Keratinocyte (primary cell): Measurements from ENCODE around the gene RPL28. TPM values are rescaled to one million over a fixed set of nuclear protein-coding genes. Genes with fewer than 3 reads are reported as not detected.

Experiments used
- DNase-seq: peaks from one replicate; pipeline ENCODE4 v3.0.0-alpha.2; 2011; ENCODE audit warnings: low read depth, missing footprints, low spot score
- FAIRE-seq: peaks from 2 replicates; lab custom pipeline; 2011; peaks lifted over from hg19 to GRCh38; lab: Jason Lieb, UNC
- H2AFZ ChIP-seq: 2 replicates; pipeline ENCODE4 v1.6.0; 2012; ENCODE audit warnings: low read length, control low read depth, inconsistent platforms; ENCODE audit not compliant: control insufficient read depth
- H3K27ac ChIP-seq: 2 replicates; pipeline ENCODE4 v1.5.1; 2011; ENCODE audit warnings: low read length; ENCODE audit not compliant: control insufficient read depth, insufficient read depth
- H3K27me3 ChIP-seq: 3 replicates; pipeline ENCODE4 v1.6.0; 2011; ENCODE audit warnings: low read length; ENCODE audit not compliant: control insufficient read depth, insufficient read depth; ENCODE audit errors: extremely low read depth
- H3K36me3 ChIP-seq, 2 experiments: 2 replicates in 1 of 2; 3 replicates in 1 of 2; pipeline ENCODE4 v1.5.1; 2011; ENCODE audit warnings: low read length in 2 of 2, mild to moderate bottlenecking in 1 of 2; ENCODE audit not compliant: control insufficient read depth in 2 of 2, insufficient read depth in 2 of 2; ENCODE audit errors: extremely low read depth in 1 of 2
- H3K4me1 ChIP-seq: 3 replicates; pipeline ENCODE4 v1.5.1; 2011; ENCODE audit warnings: low read length; ENCODE audit not compliant: control insufficient read depth, insufficient read depth; ENCODE audit errors: extremely low read depth
- H3K4me2 ChIP-seq: 3 replicates; pipeline ENCODE4 v1.6.0; 2011; ENCODE audit warnings: low read depth, low read length; ENCODE audit not compliant: control insufficient read depth, insufficient read depth; ENCODE audit errors: extremely low read depth
- H3K4me3 ChIP-seq, 3 experiments: fragments of 200-600 bp in 1 of 3; sonication (generic) in 1 of 3; 2 replicates in 2 of 3; 3 replicates in 1 of 3; pipeline ENCODE4 v1.5.1; 2011 to 2016; ENCODE audit warnings: low read length in 3 of 3, mild to moderate bottlenecking in 3 of 3, control low read depth in 2 of 3, inconsistent platforms in 1 of 3, low read depth in 1 of 3, mixed read lengths in 1 of 3, mixed run types in 1 of 3, moderate library complexity in 1 of 3; ENCODE audit not compliant: control insufficient read depth in 2 of 3, insufficient read depth in 2 of 3; ENCODE audit errors: extremely low read depth in 1 of 3
- H3K79me2 ChIP-seq: 2 replicates; pipeline ENCODE4 v1.6.0; 2012; ENCODE audit warnings: low read length; ENCODE audit not compliant: control insufficient read depth, insufficient read depth
- H3K9ac ChIP-seq: 3 replicates; pipeline ENCODE4 v1.6.0; 2011; ENCODE audit warnings: low read length; ENCODE audit not compliant: control insufficient read depth, insufficient read depth; ENCODE audit errors: extremely low read depth
- H3K9me1 ChIP-seq: 3 replicates; pipeline ENCODE4 v1.6.0; 2011; ENCODE audit warnings: low read length; ENCODE audit not compliant: control insufficient read depth, insufficient read depth; ENCODE audit errors: extremely low read depth
- H3K9me3 ChIP-seq: 2 replicates; pipeline ENCODE4 v1.5.1; 2012; ENCODE audit warnings: low read depth, low read length; ENCODE audit not compliant: control insufficient read depth
- H4K20me1 ChIP-seq: 3 replicates; pipeline ENCODE4 v1.6.0; 2011; ENCODE audit warnings: low read length; ENCODE audit not compliant: control insufficient read depth, insufficient read depth; ENCODE audit errors: extremely low read depth
- CTCF ChIP-seq, 3 experiments: IDR thresholded peaks in 1 of 3; conservative IDR thresholded peaks in 1 of 3; optimal IDR thresholded peaks in 1 of 3; 2 replicates in 2 of 3; 3 replicates in 1 of 3; pipeline versions ENCODE3 to v1.5.1; 2011; ENCODE audit warnings: low read length in 3 of 3, mild to moderate bottlenecking in 3 of 3, moderate library complexity in 2 of 3, control low read depth in 1 of 3, inconsistent platforms in 1 of 3; ENCODE audit not compliant: insufficient read depth in 2 of 3; ENCODE audit errors: extremely low read depth in 1 of 3
- EZH2 ChIP-seq: IDR thresholded peaks from one replicate; pipeline ENCODE4 v1.6.1; 2012; ENCODE audit warnings: inconsistent platforms, mild to moderate bottlenecking, low read length, moderate library complexity
- dilution Hi-C: fragments of 300-500 bp; cut with MboI; formaldehyde crosslinking; loops from one replicate; pipeline ENCODE4 v1.7.0; 2020; ENCODE audit warnings: low sequenced_read_pairs; ENCODE audit not compliant: extremely low pct_ligation_motif_present
- polyA plus RNA-seq, 5 experiments: library from polyadenylated mRNA; depleted of rRNA in 3 of 5; stranded (reverse) in 3 of 5; stranded (forward) in 1 of 5; unstranded in 1 of 5; fragments of >200 nt; gene quantifications; 1 replicate in 1 of 5; 2 replicates in 3 of 5; 3 replicates in 1 of 5; pipeline versions ENCODE4 v1.2.1 to v1.2.3, GENCODE V29; 2011 to 2012; ENCODE audit warnings: missing spikeins in 2 of 5, low read depth in 1 of 5, low replicate concordance in 1 of 5

Gene RPL28
- polyA plus RNA-seq, 1 donor (not counting 4 experiments of a cell fraction or from before 2014, with no cell fraction given) = 282 TPM

GRCh38 chr19:55442372-55442961 is 56.7 kb downstream of the RPL28 start:
- H2AFZ ChIP-seq = no peak overlapping the region
- no peak overlapping the region for H3K4me3 ChIP-seq
- no peaks in the 10 kb centered on the region for H3K79me2 ChIP-seq
- TF ChIP-seq CTCF (optimal IDR thresholded peaks at IDR 0.05 in 1 of 3, IDR thresholded peaks at IDR 0.05 in 1 of 3, conservative IDR thresholded peaks at IDR 0.05 in 1 of 3; ENCODE audit: extremely low read depth in 1 of 3, insufficient read depth in 2 of 3, low read length in 3 of 3) (no peak), EZH2 (no peak)
- dilution Hi-C loops = no loop called here
- peaks cover 7% of the 10 kb centered on the region for H4K20me1 ChIP-seq
- H3K27ac ChIP-seq = no peak overlapping the region
- H3K9ac ChIP-seq = no peak overlapping the region
- no peaks in the 10 kb centered on the region for H3K36me3 ChIP-seq
- peaks cover 58% of the 10 kb centered on the region for H3K27me3 ChIP-seq
- no peak for FAIRE-seq
- no peak for DNase-seq
- H3K4me2 ChIP-seq = no peak overlapping the region
- peaks cover 19% of the 10 kb centered on the region for H3K4me1 ChIP-seq
- no peaks in the 10 kb centered on the region for H3K9me3 ChIP-seq
- no peaks in the 10 kb centered on the region for H3K9me1 ChIP-seq

- Histone ChIP-seq H4K20me1 (peaks cover 7% of the 10 kb centered on the region), H3K36me3 (no peaks in the 10 kb centered on the region), H3K4me3 (no peak within 1 kb of the TSS), H3K4me2 (no peak within 1 kb of the TSS), H3K9ac (no peak within 1 kb of the TSS), H3K79me2 (no peaks in the 10 kb centered on the region), H3K27me3 (peaks cover 58% of the 10 kb centered on the region), H3K27ac (no peak within 1 kb of the TSS), H3K4me1 (peaks cover 27% of the 10 kb centered on the region), H2AFZ (no peak within 1 kb of the TSS), H3K9me1 (no peaks in the 10 kb centered on the region), H3K9me3 (no peaks in the 10 kb centered on the region)
- FAIRE-seq = no peak
- dilution Hi-C loops = no loop called here
- TF ChIP-seq CTCF (optimal IDR thresholded peaks at IDR 0.05 in 1 of 3, IDR thresholded peaks at IDR 0.05 in 1 of 3, conservative IDR thresholded peaks at IDR 0.05 in 1 of 3; ENCODE audit: extremely low read depth in 1 of 3, insufficient read depth in 2 of 3, low read length in 3 of 3) (no peak), EZH2 (peak; percentile 75)
- no peak for DNase-seq
Measured at GRCh38 chr19:55443045-55443823, 57.5 kb downstream of the RPL28 start, which contains the start of gene SHISA7. Gene SHISA7 (minus strand): TSS chr19:55443300. CDS start chr19:55442863, 437 bp downstream.
